ENCODE results near the gene CDH5.

- TF ChIP-seq CEBPB (IDR thresholded peaks at IDR 0.05) (no peak), USF1 (IDR thresholded peaks at IDR 0.05) (no peak), MAX (IDR thresholded peaks at IDR 0.05) (no peak), REST (IDR thresholded peaks at IDR 0.05; ENCODE audit: low read depth) (no peak), RAD21 (IDR thresholded peaks at IDR 0.05; ENCODE audit: low read depth) (no peak), EGR1 (IDR thresholded peaks at IDR 0.05) (no peak), TCF12 (IDR thresholded peaks at IDR 0.05; ENCODE audit: low read depth) (no peak), TAF1 (IDR thresholded peaks at IDR 0.05; ENCODE audit: low read depth) (no peak)
Measured at GRCh38 chr16:66427871-66428681, 61.6 kb downstream of the CDH5 start.
